Mesodermal cell (in vitro differentiated cells): Measurements from ENCODE around the gene NEBL.

Source experiments
- H3K27ac ChIP-seq: 2 replicates; pipeline ENCODE4 v1.7.0; 2013; ENCODE audit warnings: mild to moderate bottlenecking, low read depth, low read length, moderate library complexity; ENCODE audit not compliant: severe bottlenecking
- H3K36me3 ChIP-seq: 2 replicates; pipeline ENCODE4 v1.7.1; 2013; ENCODE audit warnings: mild to moderate bottlenecking, low read length, moderate library complexity; ENCODE audit not compliant: control insufficient read depth, insufficient read depth
- H3K4me1 ChIP-seq: one replicate; pipeline ENCODE4 v1.7.1; 2013; ENCODE audit warnings: mild to moderate bottlenecking, low read length; ENCODE audit not compliant: insufficient read depth, control insufficient read depth, poor library complexity, severe bottlenecking
- H3K4me3 ChIP-seq: 2 replicates; pipeline ENCODE4 v1.7.0; 2013; ENCODE audit warnings: low read length, control low read depth, mild to moderate bottlenecking; ENCODE audit not compliant: insufficient read depth, poor library complexity, severe bottlenecking; ENCODE audit errors: extremely low read depth
- H3K9me3 ChIP-seq: 2 replicates; pipeline ENCODE4 v1.7.1; 2013; ENCODE audit warnings: mild to moderate bottlenecking, low read length, moderate library complexity; ENCODE audit not compliant: control insufficient read depth
- WGBS, 2 experiments: methylation state at CpG; one replicate each; pipeline ENCODE4 v1.1.5; 2013; ENCODE audit warnings: missing lambda C conversion rate in 2 of 2; ENCODE audit not compliant: insufficient coverage in 2 of 2; 5-methylcytosine and 5-hydroxymethylcytosine counted together

Gene NEBL

GRCh38 chr10:20858292-20859124 is 38.6 kb downstream of the NEBL start:
- no peaks in the 10 kb centered on the region for H3K4me1 ChIP-seq
- WGBS, 2 experiments, result no CpG with 5 or more reads among the region's 2 CpGs
- H3K36me3 ChIP-seq, result no peaks in the 10 kb centered on the region
- no peaks in the 10 kb centered on the region for H3K9me3 ChIP-seq
- H3K4me3 ChIP-seq, result no peak overlapping the region
- no peak overlapping the region for H3K27ac ChIP-seq

DNA sequence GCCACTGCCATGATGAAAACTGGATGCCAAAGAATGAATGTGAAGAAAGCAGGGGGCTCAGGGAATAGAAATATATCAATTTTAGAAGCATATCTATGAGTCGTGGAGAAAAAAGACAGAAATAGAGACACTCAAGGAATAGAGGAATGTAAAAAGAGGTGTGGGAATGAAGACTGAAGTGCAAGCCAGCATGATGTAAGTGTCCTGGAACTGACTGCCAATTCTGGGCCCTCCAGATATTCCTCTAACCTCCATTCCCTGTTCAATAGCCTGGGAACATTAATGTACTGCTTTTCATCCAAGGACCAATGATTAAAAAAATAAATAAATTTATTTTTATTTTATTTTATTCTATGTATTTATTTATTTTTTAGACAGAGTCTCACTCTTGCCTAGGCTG is 40.6 kb downstream of the NEBL start:
- Histone ChIP-seq H3K36me3 (no peaks in the 10 kb centered on the region), H3K4me3 (no peak overlapping the region), H3K9me3 (no peaks in the 10 kb centered on the region), H3K27ac (no peak overlapping the region), H3K4me1 (no peaks in the 10 kb centered on the region)
- WGBS, 2 experiments, result 88 to 91% methylated on average over 1 of the region's 1 CpG

- no peaks in the 10 kb centered on the region for H3K9me3 ChIP-seq
- no CpG with 5 or more reads among the region's 5 CpGs for WGBS, 2 experiments
- H3K4me1 ChIP-seq, result no peaks in the 10 kb centered on the region
- no peak overlapping the region for H3K4me3 ChIP-seq
- no peak overlapping the region for H3K27ac ChIP-seq
- no peaks in the 10 kb centered on the region for H3K36me3 ChIP-seq
These were observed 41.6 kb downstream of the NEBL start for GRCh38 chr10:20855398-20856038.

DNA sequence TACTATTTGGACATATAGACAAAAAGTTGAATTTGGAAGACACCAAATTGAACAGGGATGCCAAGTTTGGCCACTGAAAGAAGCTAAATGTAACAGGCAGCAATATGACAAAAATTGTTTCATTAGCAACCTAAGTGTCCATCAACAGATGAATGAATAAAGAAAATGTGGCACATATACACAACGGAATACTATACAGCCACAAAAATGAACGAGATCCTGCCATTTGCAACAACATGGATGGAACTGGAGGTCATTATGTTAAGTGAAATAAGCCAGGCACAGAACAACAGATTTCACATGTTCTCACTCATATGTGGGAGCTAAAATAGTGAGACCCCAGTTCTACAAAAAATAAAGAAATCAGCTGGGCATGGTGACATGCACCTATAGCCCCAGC is 43.8 kb downstream of the NEBL start:
- H3K27ac ChIP-seq, result no peak overlapping the region
- H3K4me1 ChIP-seq, result no peaks in the 10 kb centered on the region
- no peak overlapping the region for H3K4me3 ChIP-seq
- H3K36me3 ChIP-seq, result no peaks in the 10 kb centered on the region
- WGBS, 2 experiments, result 80% methylated on average over 1 of the region's 2 CpGs; no CpG with 5 or more reads in 1 of the 2 experiments
- H3K9me3 ChIP-seq, result no peaks in the 10 kb centered on the region

DNA sequence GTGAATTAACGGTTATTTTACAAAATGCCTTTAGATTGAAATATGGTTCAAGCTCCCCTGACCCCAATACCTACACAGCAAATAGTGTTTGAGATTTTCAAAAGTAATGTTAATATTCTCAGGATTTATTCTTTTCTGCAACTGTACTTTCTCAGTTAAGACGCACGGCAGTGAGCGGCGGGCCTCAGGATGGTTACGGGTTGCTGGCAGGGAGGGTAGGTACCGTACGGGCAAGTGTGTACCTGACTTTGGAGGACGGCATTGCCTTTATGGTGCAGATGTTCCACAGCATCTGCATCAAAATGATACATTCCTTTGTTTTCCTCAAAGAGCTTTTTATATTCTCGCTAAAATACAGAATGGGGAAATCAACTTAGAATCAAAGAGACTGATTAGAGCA is 44.8 kb downstream of the NEBL start:
- 91 to 100% methylated on average over 3 to 8 of the region's 10 CpGs for WGBS, 2 experiments
- Histone ChIP-seq H3K4me3 (no peak overlapping the region), H3K4me1 (no peaks in the 10 kb centered on the region), H3K27ac (no peak overlapping the region), H3K9me3 (no peaks in the 10 kb centered on the region), H3K36me3 (no peaks in the 10 kb centered on the region)

GRCh38 chr10:20847512-20847911 is 49.6 kb downstream of the NEBL start:
- Histone ChIP-seq H3K27ac (no peak overlapping the region), H3K36me3 (no peaks in the 10 kb centered on the region), H3K9me3 (no peaks in the 10 kb centered on the region), H3K4me1 (no peaks in the 10 kb centered on the region), H3K4me3 (no peak overlapping the region)
- WGBS, 2 experiments, result 73% methylated on average over 2 of the region's 2 CpGs; no CpG with 5 or more reads in 1 of the 2 experiments

DNA sequence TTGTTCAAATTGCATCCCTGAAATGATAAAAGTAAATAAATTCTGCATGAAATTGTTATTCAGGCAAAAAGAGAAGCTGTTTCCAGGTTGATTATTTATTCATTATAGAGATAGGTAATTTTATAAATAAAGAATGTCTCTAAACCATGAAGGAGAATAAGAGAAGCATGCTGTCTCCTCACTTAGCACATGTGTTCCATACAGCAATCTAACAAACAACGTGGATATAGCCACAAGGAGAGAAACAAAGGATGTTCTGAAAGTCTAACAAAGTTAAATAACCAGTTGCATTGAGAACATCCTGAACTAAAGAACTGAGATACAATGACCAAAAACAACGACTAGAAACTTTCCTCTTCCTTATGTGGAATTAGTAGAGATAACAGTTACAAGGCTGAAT is 50.8 kb downstream of the NEBL start:
- Histone ChIP-seq H3K4me3 (no peak overlapping the region), H3K4me1 (no peaks in the 10 kb centered on the region), H3K36me3 (no peaks in the 10 kb centered on the region), H3K9me3 (no peaks in the 10 kb centered on the region), H3K27ac (no peak overlapping the region)
- no CpG with 5 or more reads among the region's 2 CpGs for WGBS, 2 experiments

DNA sequence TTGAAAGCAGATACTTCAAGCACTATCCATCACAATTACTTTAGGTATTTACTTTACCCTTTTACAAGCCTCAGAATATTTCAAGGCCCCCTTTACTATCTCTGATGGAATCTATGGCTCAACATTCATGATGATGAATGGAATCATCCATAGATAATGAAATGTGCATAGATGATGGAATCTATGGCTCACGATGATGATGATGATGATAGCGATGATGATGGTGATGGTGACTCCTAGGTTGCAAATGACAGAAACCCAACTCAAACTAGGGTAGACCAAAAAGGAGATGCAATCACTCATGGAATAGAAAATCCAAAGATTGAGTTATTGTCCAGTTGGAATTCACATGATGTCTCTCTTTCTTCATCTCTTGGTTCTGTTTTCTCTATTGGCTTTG is 55.7 kb downstream of the NEBL start:
- H3K36me3 ChIP-seq, result no peaks in the 10 kb centered on the region
- no CpG with 5 or more reads among the region's 2 CpGs for WGBS, 2 experiments

GRCh38 chr10:20839910-20840309 is 57.2 kb downstream of the NEBL start:
- no peak overlapping the region for H3K27ac ChIP-seq
- H3K4me1 ChIP-seq, result no peaks in the 10 kb centered on the region
- no peak overlapping the region for H3K4me3 ChIP-seq
- no peaks in the 10 kb centered on the region for H3K36me3 ChIP-seq
- 79% methylated on average over 3 of the region's 3 CpGs; no CpG with 5 or more reads in 1 of the 2 experiments for WGBS, 2 experiments
- H3K9me3 ChIP-seq, result peaks cover 5% of the 10 kb centered on the region

More for the DNA sequence above, 55.7 kb downstream of the NEBL start:
- Histone ChIP-seq H3K9me3 (peaks cover 5% of the 10 kb centered on the region), H3K27ac (no peak overlapping the region), H3K4me3 (no peak overlapping the region), H3K4me1 (no peaks in the 10 kb centered on the region)

GRCh38 chr10:20839141-20839540 is 58.0 kb downstream of the NEBL start:
- H3K9me3 ChIP-seq, result peaks cover 5% of the 10 kb centered on the region
- 90 to 100% methylated on average over 2 of the region's 4 CpGs for WGBS, 2 experiments
- no peak overlapping the region for H3K4me3 ChIP-seq
- H3K4me1 ChIP-seq, result no peaks in the 10 kb centered on the region
- no peaks in the 10 kb centered on the region for H3K36me3 ChIP-seq
- no peak overlapping the region for H3K27ac ChIP-seq

GRCh38 chr10:20836401-20836800 is 60.7 kb downstream of the NEBL start:
- H3K4me3 ChIP-seq, result no peak overlapping the region
- whole genome bisulfite sequencing, 2 experiments, result 91 to 100% methylated on average over 6 to 7 of the region's 7 CpGs
- H3K9me3 ChIP-seq, result peaks cover 5% of the 10 kb centered on the region

More at GRCh38 chr10:20836401-20836800, 60.7 kb downstream of the NEBL start:
- Histone ChIP-seq H3K36me3 (no peaks in the 10 kb centered on the region), H3K4me1 (no peaks in the 10 kb centered on the region), H3K27ac (no peak overlapping the region)
